ENCODE data around the gene ZBTB34.

Gene ZBTB34

DNA sequence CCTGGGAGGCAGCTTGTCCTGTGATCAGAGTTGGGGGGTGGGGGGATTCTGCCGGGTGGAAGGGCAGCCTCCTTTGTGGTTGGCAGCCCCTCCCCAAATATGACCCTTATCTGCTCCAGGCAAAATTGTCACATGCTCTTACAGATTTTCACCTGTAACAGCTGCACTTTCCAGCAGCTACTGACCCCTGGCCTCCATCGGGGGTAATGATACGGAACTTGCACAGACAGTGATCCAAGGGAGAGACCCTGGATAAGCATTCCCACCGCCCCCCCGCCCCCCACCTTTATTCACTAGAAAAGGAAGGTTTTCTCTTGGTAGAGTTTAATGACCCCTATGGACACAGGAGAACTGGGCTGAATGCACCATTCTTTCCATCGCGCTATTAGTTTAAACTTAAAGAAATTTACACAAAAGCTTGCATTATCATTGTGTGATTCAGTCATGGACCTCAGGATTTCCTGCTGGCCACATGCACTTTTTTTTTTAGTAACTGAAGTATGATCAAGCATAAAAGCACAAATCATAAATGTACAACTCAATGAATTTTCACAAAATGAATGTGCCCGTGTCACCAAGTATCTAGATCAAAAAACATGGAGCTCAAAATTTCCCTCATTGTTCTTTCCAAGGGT is 10.7 kb upstream of the ZBTB34 start:
- H3K27me3 ChIP-seq (ENCODE audit: control insufficient read depth in 3 of 3, insufficient read depth in 3 of 3, low read depth in 1 of 3, low read length in 3 of 3) = peaks cover 0 to 1% (median 0%) of the 10 kb centered on the region in 3 experiments
- no peak overlapping the region for H4K8ac ChIP-seq (ENCODE audit: low read depth, low read length)
- no peak overlapping the region for H3K23ac ChIP-seq (ENCODE audit: low read depth, low read length, poor library complexity)
- no peak overlapping the region for H3K9ac ChIP-seq (ENCODE audit: low read depth, low read length, poor library complexity)
- WGBS, 2 donors (ENCODE audit: extremely low coverage in 2 of 2, insufficient read length in 2 of 2, insufficient replicate concordance in 1 of 2) = no CpG with 5 or more reads among the region's 8 CpGs
- no peak overlapping the region for H2BK15ac ChIP-seq (ENCODE audit: low read length)
- H2BK12ac ChIP-seq (ENCODE audit: low read length) = no peak overlapping the region
- no peak overlapping the region for H3K4me2 ChIP-seq (ENCODE audit: insufficient read depth, low read length, poor library complexity, severe bottlenecking)
- no peaks in the 10 kb centered on the region for H3K9me3 ChIP-seq (replicated peaks in 1 of 2; ENCODE audit: control insufficient read depth in 2 of 2, insufficient read depth in 1 of 2, low read depth in 1 of 2, low read length in 2 of 2)
- no peaks in the 10 kb centered on the region for H3K79me1 ChIP-seq (ENCODE audit: low read depth, low read length)
- no peak overlapping the region for H2BK120ac ChIP-seq (ENCODE audit: low read depth, low read length)
- H3K4me3 ChIP-seq (ENCODE audit: low read length in 2 of 2) = no peak overlapping the region
- H3K18ac ChIP-seq (ENCODE audit: low read length) = no peak overlapping the region
- peaks cover 0 to 2% of the 10 kb centered on the region in 2 donors for H3K4me1 ChIP-seq (ENCODE audit: control insufficient read depth in 2 of 2, insufficient read depth in 1 of 2, low read depth in 1 of 2, low read length in 2 of 2)
- H3K4ac ChIP-seq (ENCODE audit: low read length) = no peak overlapping the region
- H2AK5ac ChIP-seq (ENCODE audit: low read depth, low read length) = no peak overlapping the region
- H2AFZ ChIP-seq (ENCODE audit: low read length) = no peak overlapping the region
- no peak overlapping the region for H3K14ac ChIP-seq (ENCODE audit: low read length)
- DNase-seq (ENCODE audit: low spot score) = no peak
- no peak overlapping the region for H4K91ac ChIP-seq (ENCODE audit: low read depth, low read length, poor library complexity)
- no peak overlapping the region for H3K27ac ChIP-seq (replicated peaks; ENCODE audit: low read length)
- no peak overlapping the region for H2BK5ac ChIP-seq (ENCODE audit: low read length)
- no peaks in the 10 kb centered on the region for H3K36me3 ChIP-seq (replicated peaks in 1 of 2; ENCODE audit: control insufficient read depth in 2 of 2, insufficient read depth in 2 of 2, low read length in 2 of 2)

DNA sequence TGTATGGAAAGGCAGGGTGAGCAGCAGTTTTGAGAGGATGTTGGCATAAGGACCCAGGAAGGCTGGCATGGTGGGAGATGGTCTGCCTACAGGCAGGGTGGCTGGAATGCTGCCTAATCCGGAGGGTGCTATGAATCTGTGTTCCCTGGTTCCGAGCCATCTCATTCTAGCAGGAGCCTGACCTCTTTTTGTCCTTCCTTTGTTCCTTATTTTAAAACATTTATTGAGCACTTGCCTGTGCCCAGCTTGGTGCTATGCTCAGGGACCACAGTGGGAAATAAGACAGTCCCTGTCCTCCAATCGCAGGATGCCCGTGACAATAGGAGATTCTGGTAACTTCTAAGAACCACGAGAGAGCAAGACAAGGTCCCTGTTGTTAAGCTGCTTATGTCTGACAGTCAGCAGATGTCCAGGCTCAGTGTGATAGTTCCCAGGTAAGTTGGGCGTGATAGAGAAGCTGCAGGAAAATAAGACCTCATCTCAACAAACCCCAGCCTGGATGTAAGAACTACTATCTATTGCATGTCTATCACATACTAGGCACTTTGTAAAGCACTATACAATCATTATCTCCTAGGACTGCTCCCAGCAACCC is 9.1 kb upstream of the ZBTB34 start:
- no peak overlapping the region for H4K8ac ChIP-seq (ENCODE audit: low read depth, low read length)
- no peak overlapping the region for H2BK12ac ChIP-seq (ENCODE audit: low read length)
- no peak overlapping the region for H3K23ac ChIP-seq (ENCODE audit: low read depth, low read length, poor library complexity)
- H4K91ac ChIP-seq (ENCODE audit: low read depth, low read length, poor library complexity) = no peak overlapping the region
- no peaks in the 10 kb centered on the region for H3K9me3 ChIP-seq (replicated peaks in 1 of 2; ENCODE audit: control insufficient read depth in 2 of 2, insufficient read depth in 1 of 2, low read depth in 1 of 2, low read length in 2 of 2)
- H3K4me3 ChIP-seq (ENCODE audit: low read length in 2 of 2) = no peak overlapping the region
- H2BK5ac ChIP-seq (ENCODE audit: low read length) = no peak overlapping the region
- no peak overlapping the region for H3K18ac ChIP-seq (ENCODE audit: low read length)
- H3K4me1 ChIP-seq (ENCODE audit: control insufficient read depth in 2 of 2, insufficient read depth in 1 of 2, low read depth in 1 of 2, low read length in 2 of 2) = peaks cover 0 to 2% of the 10 kb centered on the region in 2 donors
- H2BK15ac ChIP-seq (ENCODE audit: low read length) = no peak overlapping the region
- DNase-seq (ENCODE audit: low spot score) = no peak
- H3K14ac ChIP-seq (ENCODE audit: low read length) = no peak overlapping the region
- no peak overlapping the region for H2AFZ ChIP-seq (ENCODE audit: low read length)
- no peak overlapping the region for H3K9ac ChIP-seq (ENCODE audit: low read depth, low read length, poor library complexity)
- no CpG with 5 or more reads among the region's 6 CpGs for WGBS, 2 donors (ENCODE audit: extremely low coverage in 2 of 2, insufficient read length in 2 of 2, insufficient replicate concordance in 1 of 2)
- H3K79me1 ChIP-seq (ENCODE audit: low read depth, low read length) = no peaks in the 10 kb centered on the region
- no peak overlapping the region for H2BK120ac ChIP-seq (ENCODE audit: low read depth, low read length)
- H2AK5ac ChIP-seq (ENCODE audit: low read depth, low read length) = no peak overlapping the region
- peaks cover 0 to 13% (median 0%) of the 10 kb centered on the region in 3 experiments for H3K27me3 ChIP-seq (ENCODE audit: control insufficient read depth in 3 of 3, insufficient read depth in 3 of 3, low read depth in 1 of 3, low read length in 3 of 3)
- no peaks in the 10 kb centered on the region for H3K36me3 ChIP-seq (replicated peaks in 1 of 2; ENCODE audit: control insufficient read depth in 2 of 2, insufficient read depth in 2 of 2, low read length in 2 of 2)
- H3K27ac ChIP-seq (replicated peaks; ENCODE audit: low read length) = no peak overlapping the region
- H3K4me2 ChIP-seq (ENCODE audit: insufficient read depth, low read length, poor library complexity, severe bottlenecking) = no peak overlapping the region
- no peak overlapping the region for H3K4ac ChIP-seq (ENCODE audit: low read length)

DNA sequence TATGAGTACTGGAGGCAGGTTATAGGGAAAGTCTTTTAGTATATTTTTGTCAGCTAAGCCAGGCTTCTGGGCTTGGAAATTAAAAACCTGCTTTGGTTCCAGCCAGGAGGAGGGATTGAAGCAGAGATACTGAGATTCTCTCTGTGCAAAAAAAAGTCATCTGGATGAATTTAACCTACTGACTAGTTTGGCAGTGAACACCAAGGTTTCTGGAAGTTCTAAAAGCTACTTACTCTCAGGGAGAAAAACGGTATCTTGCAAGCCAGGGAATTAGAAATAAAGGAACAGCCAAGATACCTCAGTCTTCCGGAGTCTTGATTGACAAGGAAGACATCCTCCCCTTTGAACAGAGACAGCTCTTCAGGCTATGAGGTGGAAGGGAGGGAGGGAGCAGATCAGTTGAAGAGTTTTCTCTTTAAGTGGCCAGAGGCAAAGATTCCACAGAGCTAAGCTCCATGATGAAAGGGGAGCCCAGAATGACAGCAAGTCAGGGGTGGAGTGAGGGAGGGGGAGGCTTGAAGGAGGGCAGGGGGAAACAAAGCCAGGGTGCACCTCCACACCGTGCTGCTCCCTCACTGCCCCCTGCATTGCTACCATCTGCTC is 8.3 kb upstream of the ZBTB34 start:
- H3K36me3 ChIP-seq (replicated peaks in 1 of 2; ENCODE audit: control insufficient read depth in 2 of 2, insufficient read depth in 2 of 2, low read length in 2 of 2) = no peaks in the 10 kb centered on the region
- H2BK15ac ChIP-seq (ENCODE audit: low read length) = no peak overlapping the region
- H3K4me2 ChIP-seq (ENCODE audit: insufficient read depth, low read length, poor library complexity, severe bottlenecking) = no peak overlapping the region
- peaks cover 0 to 19% (median 0%) of the 10 kb centered on the region in 3 experiments for H3K27me3 ChIP-seq (ENCODE audit: control insufficient read depth in 3 of 3, insufficient read depth in 3 of 3, low read depth in 1 of 3, low read length in 3 of 3)
- no peak overlapping the region for H2BK5ac ChIP-seq (ENCODE audit: low read length)
- no peak overlapping the region for H3K4me3 ChIP-seq (ENCODE audit: low read length in 2 of 2)
- no CpG with 5 or more reads among the region's 3 CpGs for WGBS, 2 donors (ENCODE audit: extremely low coverage in 2 of 2, insufficient read length in 2 of 2, insufficient replicate concordance in 1 of 2)
- H2BK12ac ChIP-seq (ENCODE audit: low read length) = no peak overlapping the region
- H4K8ac ChIP-seq (ENCODE audit: low read depth, low read length) = no peak overlapping the region
- H3K18ac ChIP-seq (ENCODE audit: low read length) = no peak overlapping the region
- no peak overlapping the region for H3K27ac ChIP-seq (replicated peaks; ENCODE audit: low read length)
- no peak overlapping the region for H2BK120ac ChIP-seq (ENCODE audit: low read depth, low read length)
- H3K4me1 ChIP-seq (ENCODE audit: control insufficient read depth in 2 of 2, insufficient read depth in 1 of 2, low read depth in 1 of 2, low read length in 2 of 2) = peaks cover 0 to 2% of the 10 kb centered on the region in 2 donors
- H3K9ac ChIP-seq (ENCODE audit: low read depth, low read length, poor library complexity) = no peak overlapping the region
- no peak overlapping the region for H2AK5ac ChIP-seq (ENCODE audit: low read depth, low read length)
- H4K91ac ChIP-seq (ENCODE audit: low read depth, low read length, poor library complexity) = no peak overlapping the region
- H2AFZ ChIP-seq (ENCODE audit: low read length) = peak overlapping the region; percentile 45
- no peak overlapping the region for H3K23ac ChIP-seq (ENCODE audit: low read depth, low read length, poor library complexity)
- H3K14ac ChIP-seq (ENCODE audit: low read length) = no peak overlapping the region
- H3K79me1 ChIP-seq (ENCODE audit: low read depth, low read length) = no peaks in the 10 kb centered on the region
- no peak for DNase-seq (ENCODE audit: low spot score)
- H3K9me3 ChIP-seq (replicated peaks in 1 of 2; ENCODE audit: control insufficient read depth in 2 of 2, insufficient read depth in 1 of 2, low read depth in 1 of 2, low read length in 2 of 2) = no peaks in the 10 kb centered on the region
- H3K4ac ChIP-seq (ENCODE audit: low read length) = no peak overlapping the region

DNA sequence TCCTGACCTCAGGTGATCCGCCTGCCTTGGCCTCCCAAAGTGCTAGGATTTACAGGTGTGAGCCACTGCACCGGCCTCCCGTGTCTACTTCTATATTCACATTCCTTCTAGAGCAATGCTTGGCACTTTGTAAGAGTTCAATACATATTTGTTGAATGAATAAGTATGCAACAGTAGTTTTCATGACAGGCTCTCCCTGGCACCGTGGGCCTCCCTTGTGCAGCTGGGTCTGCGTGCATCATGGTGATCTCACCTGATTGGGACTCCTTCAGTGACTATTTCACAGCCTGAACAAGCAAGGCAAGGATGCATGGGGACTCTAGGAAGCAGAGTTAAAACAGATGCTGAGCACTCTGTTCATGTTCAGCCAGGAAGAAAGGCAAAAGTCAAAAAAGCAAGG is 6.8 kb upstream of the ZBTB34 start:
- Histone ChIP-seq H3K79me1 (ENCODE audit: low read depth, low read length) (no peaks in the 10 kb centered on the region), H3K27me3 (ENCODE audit: control insufficient read depth in 3 of 3, insufficient read depth in 3 of 3, low read depth in 1 of 3, low read length in 3 of 3) (peaks cover 0 to 31% (median 0%) of the 10 kb centered on the region in 3 experiments), H2AFZ (ENCODE audit: low read length) (no peak overlapping the region), H3K4me3 (ENCODE audit: low read length in 2 of 2) (no peak overlapping the region), H3K27ac (replicated peaks; ENCODE audit: low read length) (no peak overlapping the region), H3K4me2 (ENCODE audit: insufficient read depth, low read length, poor library complexity, severe bottlenecking) (no peak overlapping the region), H3K4ac (ENCODE audit: low read length) (no peak overlapping the region), H3K14ac (ENCODE audit: low read length) (no peak overlapping the region), H3K4me1 (ENCODE audit: control insufficient read depth in 2 of 2, insufficient read depth in 1 of 2, low read depth in 1 of 2, low read length in 2 of 2) (peaks cover 0 to 2% of the 10 kb centered on the region in 2 donors), H2BK12ac (ENCODE audit: low read length) (no peak overlapping the region), H2BK5ac (ENCODE audit: low read length) (no peak overlapping the region), H3K9me3 (replicated peaks in 1 of 2; ENCODE audit: control insufficient read depth in 2 of 2, insufficient read depth in 1 of 2, low read depth in 1 of 2, low read length in 2 of 2) (no peaks in the 10 kb centered on the region), H2AK5ac (ENCODE audit: low read depth, low read length) (no peak overlapping the region), H4K8ac (ENCODE audit: low read depth, low read length) (no peak overlapping the region), H4K91ac (ENCODE audit: low read depth, low read length, poor library complexity) (no peak overlapping the region), H3K36me3 (replicated peaks in 1 of 2; ENCODE audit: control insufficient read depth in 2 of 2, insufficient read depth in 2 of 2, low read length in 2 of 2) (no peaks in the 10 kb centered on the region), H2BK120ac (ENCODE audit: low read depth, low read length) (no peak overlapping the region), H3K18ac (ENCODE audit: low read length) (no peak overlapping the region), H3K23ac (ENCODE audit: low read depth, low read length, poor library complexity) (peak overlapping the region; percentile 17), H2BK15ac (ENCODE audit: low read length) (no peak overlapping the region), H3K9ac (ENCODE audit: low read depth, low read length, poor library complexity) (no peak overlapping the region)
- no CpG with 5 or more reads among the region's 5 CpGs for WGBS, 2 donors (ENCODE audit: extremely low coverage in 2 of 2, insufficient read length in 2 of 2, insufficient replicate concordance in 1 of 2)
- no peak for DNase-seq (ENCODE audit: low spot score)
